Naive thymus-derived CD4-positive, alpha-beta T cell (primary cell): ENCODE data around the gene ZCCHC9. TPM values are rescaled to one million over a fixed set of nuclear protein-coding genes. Genes with fewer than 3 reads are reported as not detected.

Source experiments
- ATAC-seq: fragments of 150-1000 bp; cut with Tn5 transposase; 2 replicates; pipeline ENCODE4 v1.10.0; 2021; ENCODE audit warnings: mild to moderate bottlenecking, moderate library complexity
- CTCF ChIA-PET: fragments of 350-600 bp; sonication (Branson Sonifier 250); formaldehyde crosslinking; loops from one replicate; lab custom pipeline; 2021; ENCODE audit warnings: antibody characterized with exemption; lab: Charles Lee
- POLR2A ChIA-PET: fragments of 350-600 bp; sonication (Branson Sonifier 250); formaldehyde crosslinking; loops from one replicate; lab custom pipeline; 2021; ENCODE audit warnings: antibody characterized with exemption, inconsistent platforms; lab: Charles Lee
- DNase-seq, 9 donors: peaks; one replicate each; pipeline versions ENCODE4 v3.0.0 to v3.0.0-alpha.2; 2020 to 2022; ENCODE audit warnings: mixed read lengths in 1 of 9
- H3K27ac ChIP-seq: one replicate; pipeline ENCODE4 v1.7.0; 2013; ENCODE audit warnings: mild to moderate bottlenecking, low read depth, low read length, moderate library complexity
- H3K27me3 ChIP-seq, 2 donors: one replicate each; pipeline ENCODE4 v1.7.0; 2013; ENCODE audit warnings: low read length in 2 of 2, mild to moderate bottlenecking in 2 of 2, moderate library complexity in 2 of 2; ENCODE audit not compliant: control insufficient read depth in 2 of 2, insufficient read depth in 2 of 2
- H3K36me3 ChIP-seq, 3 experiments: 1 replicate in 2 of 3; 2 replicates in 1 of 3; pipeline ENCODE4 v1.7.0; 2013; ENCODE audit warnings: low read length in 3 of 3, mild to moderate bottlenecking in 3 of 3, moderate library complexity in 1 of 3; ENCODE audit not compliant: insufficient read depth in 3 of 3, control insufficient read depth in 2 of 3
- H3K4me1 ChIP-seq, 2 donors: one replicate each; pipeline ENCODE4 v1.7.0; 2013; ENCODE audit warnings: low read length in 2 of 2, mild to moderate bottlenecking in 2 of 2, moderate library complexity in 1 of 2; ENCODE audit not compliant: control insufficient read depth in 2 of 2, insufficient read depth in 2 of 2
- H3K4me3 ChIP-seq: 2 replicates; pipeline ENCODE4 v1.7.0; 2013; ENCODE audit warnings: mild to moderate bottlenecking, low read length
- H3K9me3 ChIP-seq, 3 experiments: 1 replicate in 2 of 3; 2 replicates in 1 of 3; pipeline ENCODE4 v1.7.0; 2013; ENCODE audit warnings: low read length in 3 of 3; ENCODE audit not compliant: control insufficient read depth in 2 of 3
- H3K27ac Mint-ChIP-seq, 9 donors: one replicate each; pipeline ENCODE4 v1.8.0; 2020 to 2022; ENCODE audit warnings: mixed read lengths in 9 of 9, mild to moderate bottlenecking in 8 of 9, moderate library complexity in 5 of 9, inconsistent platforms in 2 of 9
- H3K27me3 Mint-ChIP-seq, 5 donors: one replicate each; pipeline ENCODE4 v1.8.0; 2021 to 2022; ENCODE audit warnings: mixed read lengths in 5 of 5, mild to moderate bottlenecking in 1 of 5
- H3K36me3 Mint-ChIP-seq, 5 donors: one replicate each; pipeline ENCODE4 v1.8.0; 2020 to 2022; ENCODE audit warnings: mixed read lengths in 5 of 5, mild to moderate bottlenecking in 3 of 5, inconsistent platforms in 1 of 5
- H3K4me1 Mint-ChIP-seq, 7 donors: one replicate each; pipeline ENCODE4 v1.8.0; 2020 to 2022; ENCODE audit warnings: mixed read lengths in 7 of 7, mild to moderate bottlenecking in 3 of 7, inconsistent platforms in 1 of 7
- H3K4me3 Mint-ChIP-seq, 10 donors: one replicate each; pipeline ENCODE4 v1.8.0; 2020 to 2022; ENCODE audit warnings: mild to moderate bottlenecking in 10 of 10, mixed read lengths in 10 of 10, moderate library complexity in 6 of 10, inconsistent platforms in 2 of 10
- H3K9me3 Mint-ChIP-seq, 11 donors: one replicate each; pipeline ENCODE4 v1.8.0; 2020 to 2022; ENCODE audit warnings: mixed read lengths in 11 of 11, mild to moderate bottlenecking in 4 of 11, inconsistent platforms in 1 of 11, moderate library complexity in 1 of 11
- intact Hi-C, 2 donors: fragments of 100-400 bp; cut with micrococcal nuclease; formaldehyde crosslinking; loops; one replicate each; pipeline ENCODE4 v1.15.1; 2023
- polyA plus RNA-seq, 2 donors: library from polyadenylated mRNA; unstranded; fragments of 300-500 nt; fragmentation: Illumina TruSeq; gene quantifications; one replicate each; pipeline ENCODE4 v1.2.3, GENCODE V29; 2021
- total RNA-seq, 6 experiments: library from RNA in 5 of 6; stranded (reverse) in 5 of 6; gene quantifications; 1 replicate in 5 of 6; 2 replicates in 1 of 6; pipeline ENCODE4 v1.2.3 and lab custom pipeline; 2021 to 2026

Gene ZCCHC9
- total and polyA plus RNA-seq, 7 experiments from 2014 or later = 15.5 to 35.1 (median 21.2) TPM

- Mint-ChIP-seq H3K27ac (no peak overlapping the region), H3K4me1 (no peaks in the 10 kb centered on the region), H3K27me3 (peaks cover 0 to 4% (median 0%) of the 10 kb centered on the region in 5 donors), H3K36me3 (no peaks in the 10 kb centered on the region), H3K4me3 (no peak overlapping the region), H3K9me3 (no peaks in the 10 kb centered on the region)
- no peak for ATAC-seq
- no peak overlapping the region for H3K4me3 ChIP-seq
- POLR2A ChIA-PET = no interaction called here
- no peak overlapping the region for H3K27ac ChIP-seq
- no peaks in the 10 kb centered on the region for H3K9me3 ChIP-seq
- no peaks in the 10 kb centered on the region for H3K27me3 ChIP-seq
- intact Hi-C loops = no loop called here
- H3K4me1 ChIP-seq = no peaks in the 10 kb centered on the region
- no peaks in the 10 kb centered on the region for H3K36me3 ChIP-seq
- CTCF ChIA-PET = no interaction called here
- no peak for DNase-seq
Observed at GRCh38 chr5:81359108-81359507, 57.7 kb downstream of the ZCCHC9 start.

DNA sequence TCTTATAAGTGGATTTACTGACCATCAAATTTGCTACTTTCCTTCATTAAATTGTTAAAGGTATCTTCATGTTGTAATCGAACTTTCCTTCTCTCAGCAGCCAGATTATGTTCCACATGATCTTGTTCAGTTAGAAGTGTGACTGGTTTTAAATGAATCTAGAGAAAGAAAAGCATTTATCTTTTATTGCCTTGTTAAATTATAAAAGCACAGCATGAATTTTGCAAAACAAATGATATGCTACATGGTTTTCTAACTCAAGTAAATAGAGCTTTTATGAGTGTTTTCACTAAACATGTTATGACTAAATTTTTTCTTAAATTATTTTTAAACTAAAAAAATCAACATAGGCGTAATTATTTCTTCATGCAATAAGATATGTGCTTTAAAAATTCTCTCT lies 58.5 kb downstream of the ZCCHC9 start:
- ChIA-PET POLR2A (no interaction called here), CTCF (interaction anchor here (1.1 kb wide), 1 partner anchor 13 kb away, joined by 3 read pairs; no protein-coding TSS in a partner anchor)
- Mint-ChIP-seq H3K4me1 (no peaks in the 10 kb centered on the region), H3K36me3 (no peaks in the 10 kb centered on the region), H3K9me3 (no peaks in the 10 kb centered on the region), H3K27ac (no peak overlapping the region), H3K27me3 (peaks cover 0 to 4% (median 2%) of the 10 kb centered on the region in 5 donors), H3K4me3 (no peak overlapping the region)
- intact Hi-C loops = no loop called here
- DNase-seq (no peak), ATAC-seq (no peak)
- H3K36me3 ChIP-seq = no peaks in the 10 kb centered on the region
- H3K4me3 ChIP-seq = no peak overlapping the region
- H3K27me3 ChIP-seq = no peaks in the 10 kb centered on the region
- no peak overlapping the region for H3K27ac ChIP-seq
- no peaks in the 10 kb centered on the region for H3K4me1 ChIP-seq
- no peaks in the 10 kb centered on the region for H3K9me3 ChIP-seq

- no peaks in the 10 kb centered on the region for H3K9me3 ChIP-seq
- no peak for DNase-seq
- peaks cover 0 to 4% (median 2%) of the 10 kb centered on the region in 5 donors for H3K27me3 Mint-ChIP-seq
Observed at GRCh38 chr5:81360640-81361039, 59.3 kb downstream of the ZCCHC9 start.

DNA sequence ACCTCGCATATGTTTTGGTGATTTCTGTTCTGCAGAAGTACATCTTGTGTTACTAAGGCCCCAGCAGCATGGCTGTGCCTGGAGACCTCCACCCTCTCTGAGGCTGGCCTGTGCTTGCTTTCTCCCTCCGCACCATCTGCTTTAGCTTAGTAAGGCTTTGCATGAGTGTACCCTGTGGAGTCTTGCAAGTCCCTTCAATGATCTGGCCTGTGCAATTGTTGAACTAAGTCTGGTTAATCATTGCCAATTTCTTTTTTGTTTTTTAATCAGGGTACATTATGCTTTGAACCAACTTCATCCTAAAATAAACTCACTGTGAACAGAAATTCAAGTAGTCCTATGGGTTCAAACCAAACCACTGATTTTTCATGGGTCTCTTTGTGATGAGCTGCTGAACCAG lies 60.2 kb downstream of the ZCCHC9 start:
- no peaks in the 10 kb centered on the region for H3K9me3 Mint-ChIP-seq
- POLR2A ChIA-PET = no interaction called here
- intact Hi-C loops = no loop called here
- Histone ChIP-seq H3K4me1 (no peaks in the 10 kb centered on the region), H3K4me3 (no peak overlapping the region), H3K36me3 (no peaks in the 10 kb centered on the region), H3K27ac (no peak overlapping the region), H3K9me3 (no peaks in the 10 kb centered on the region), H3K27me3 (no peaks in the 10 kb centered on the region)
- H3K27me3 Mint-ChIP-seq = peaks cover 0 to 9% (median 4%) of the 10 kb centered on the region in 5 donors
- no peaks in the 10 kb centered on the region for H3K36me3 Mint-ChIP-seq
- CTCF ChIA-PET = no interaction called here
- DNase-seq = no peak
- no peak overlapping the region for H3K27ac Mint-ChIP-seq
- no peaks in the 10 kb centered on the region for H3K4me1 Mint-ChIP-seq
- ATAC-seq = no peak
- no peak overlapping the region for H3K4me3 Mint-ChIP-seq

More at GRCh38 chr5:81360640-81361039, 59.3 kb downstream of the ZCCHC9 start:
- H3K27ac ChIP-seq = no peak overlapping the region
- no peaks in the 10 kb centered on the region for H3K4me1 ChIP-seq
- H3K36me3 Mint-ChIP-seq = no peaks in the 10 kb centered on the region
- CTCF ChIA-PET = interaction anchor here (0.7 to 1.1 kb wide), 2 partner anchors 12 to 67 kb away, joined by 3 to 6 read pairs; no protein-coding TSS in a partner anchor
- no peaks in the 10 kb centered on the region for H3K9me3 Mint-ChIP-seq
- H3K36me3 ChIP-seq = no peaks in the 10 kb centered on the region
- H3K27ac Mint-ChIP-seq = no peak overlapping the region
- no peak overlapping the region for H3K4me3 ChIP-seq
- H3K4me3 Mint-ChIP-seq = no peak overlapping the region
- intact Hi-C loops = no loop called here
- POLR2A ChIA-PET = interaction anchor here (0.7 kb wide), 1 partner anchor 11 kb away, joined by 3 read pairs; no protein-coding TSS in a partner anchor
- H3K4me1 Mint-ChIP-seq = no peaks in the 10 kb centered on the region
- ATAC-seq = no peak
- H3K27me3 ChIP-seq = no peaks in the 10 kb centered on the region

Other genes with a start within 250 kb of the ZCCHC9 start
- gene CKMT2, start 68.3 kb upstream of the ZCCHC9 start, total RNA-seq = not detected
- gene CKMT2, start 68.3 kb upstream of the ZCCHC9 start, polyA plus RNA-seq = not detected
- gene ACOT12, start 92.5 kb downstream of the ZCCHC9 start, total RNA-seq = 1 to 10 TPM in 1 of 5 experiments, under 1 TPM in 1, not detected in 3; 0.46 to 1.1 TPM
- not detected for gene ACOT12, start 92.5 kb downstream of the ZCCHC9 start, polyA plus RNA-seq